Stimulated activated naive CD8-positive, alpha-beta T cell treated with anti-CD3 and anti-CD28 coated beads, Interleukin-15, Interleukin-2, amounts not matched to agents 100 U/mL and 50 U/mL, for 24 hours (primary cell): ENCODE measurements around the gene DNLZ.
"Not testable (repeated sequence)": the region's sequence is repeated elsewhere in the genome, so short reads cannot be mapped to it uniquely, and the experiment has no call there.

Source experiments
- ATAC-seq: fragments of 150-1000 bp; cut with Tn5 transposase; one replicate; pipeline ENCODE4 v1.10.0; 2021
- DNase-seq: peaks from one replicate; pipeline ENCODE4 v3.0.0; 2021

The DNLZ gene

GRCh38 chr9:136331030-136331429 lies 32.5 kb downstream of the DNLZ start:
- ATAC-seq, result no peak
- no peak for DNase-seq

DNA sequence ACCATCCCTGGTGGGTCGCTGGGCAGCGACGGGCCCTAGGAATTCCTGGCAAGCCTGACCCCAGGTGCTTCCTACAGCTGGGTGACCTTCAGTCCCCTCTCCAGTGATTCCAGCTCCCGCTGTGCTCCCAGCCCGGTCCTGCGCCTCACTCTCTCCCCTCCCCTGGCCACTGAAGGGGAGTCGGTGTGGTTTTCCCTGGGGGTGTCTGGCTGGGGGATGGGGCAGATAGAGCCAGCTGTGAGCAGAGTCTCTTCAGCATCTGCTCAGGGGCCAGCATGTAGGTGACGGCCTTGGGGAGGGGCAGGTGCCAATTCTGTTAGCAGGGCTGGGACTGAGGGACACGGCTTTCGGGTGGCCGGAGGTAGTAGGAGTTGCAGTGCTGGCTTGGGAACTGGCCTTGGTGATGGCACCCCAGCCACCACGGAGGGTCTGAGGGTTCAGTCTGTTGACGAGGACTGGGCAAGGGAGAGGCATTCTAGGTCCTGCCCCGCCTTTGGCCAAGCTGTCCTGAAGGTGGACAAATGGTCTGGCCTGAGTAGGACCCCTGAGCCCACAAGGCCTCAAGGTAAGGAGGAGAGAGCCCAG lies 33.0 kb downstream of the DNLZ start:
- DNase-seq (no peak), ATAC-seq (no peak)

DNA sequence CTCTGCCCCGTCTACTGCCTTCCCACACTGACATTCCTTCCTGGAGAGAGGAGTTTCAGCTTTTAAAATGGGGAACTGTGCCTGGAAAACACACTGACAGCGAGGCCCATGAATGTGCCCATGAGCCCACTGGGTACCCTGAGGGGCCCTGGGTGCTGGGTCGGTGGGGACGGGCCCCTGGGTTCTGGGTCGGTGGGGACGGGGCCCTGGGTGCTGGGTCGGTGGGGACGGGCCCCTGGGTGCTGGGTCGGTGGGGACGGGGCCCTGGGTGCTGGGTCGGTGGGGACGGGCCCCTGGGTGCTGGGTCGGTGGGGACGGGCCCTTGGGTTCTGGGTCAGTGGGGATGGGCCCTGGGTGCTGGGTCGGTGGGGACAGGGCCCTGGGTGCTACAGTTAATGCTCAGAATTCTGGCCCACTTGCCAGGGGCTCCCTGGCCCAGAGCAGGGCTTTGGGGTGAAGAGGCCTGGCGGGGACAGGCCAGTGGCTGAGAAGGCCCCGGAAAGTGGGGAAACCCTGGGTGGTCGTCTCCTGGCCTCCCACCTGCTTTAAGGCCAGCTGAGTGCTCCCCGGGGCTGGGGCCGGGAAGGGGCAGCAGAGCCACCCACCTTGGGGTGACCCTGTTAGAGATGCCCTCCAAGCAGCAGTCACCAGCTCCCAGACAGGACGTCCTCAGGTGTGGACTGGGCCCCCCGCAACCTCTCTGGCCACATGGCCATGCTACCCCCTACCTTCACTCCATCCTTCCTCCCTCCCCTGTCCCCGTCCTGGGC lies 33.7 kb downstream of the DNLZ start:
- DNase-seq (no peak), ATAC-seq (no peak)

DNA sequence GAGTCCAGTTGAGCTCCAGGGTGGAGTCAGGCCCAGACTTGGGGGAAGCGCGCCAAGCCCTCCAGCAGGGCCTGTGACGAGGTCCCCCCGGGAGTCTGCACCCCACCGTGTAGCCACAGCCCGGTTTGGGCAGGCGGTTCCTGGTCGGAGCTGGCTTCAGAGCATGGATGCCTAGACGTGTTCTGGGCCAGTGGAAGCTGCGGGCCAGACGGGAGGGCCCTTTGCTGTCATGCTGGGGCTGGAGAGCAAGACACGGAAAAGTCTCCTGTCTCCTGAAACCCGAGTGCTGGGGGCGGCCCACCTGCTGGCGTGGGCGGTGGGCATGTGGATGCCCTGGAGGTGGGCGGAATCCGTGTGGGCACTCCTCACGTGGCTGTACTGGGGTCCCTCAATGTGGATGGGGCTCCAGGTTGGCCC lies 34.3 kb downstream of the DNLZ start:
- no peak for ATAC-seq

GRCh38 chr9:136328622-136329041 lies 34.9 kb downstream of the DNLZ start:
- DNase-seq (no peak), ATAC-seq (no peak)

More for the DNA sequence above, 34.3 kb downstream of the DNLZ start:
- DNase-seq, result no peak

DNA sequence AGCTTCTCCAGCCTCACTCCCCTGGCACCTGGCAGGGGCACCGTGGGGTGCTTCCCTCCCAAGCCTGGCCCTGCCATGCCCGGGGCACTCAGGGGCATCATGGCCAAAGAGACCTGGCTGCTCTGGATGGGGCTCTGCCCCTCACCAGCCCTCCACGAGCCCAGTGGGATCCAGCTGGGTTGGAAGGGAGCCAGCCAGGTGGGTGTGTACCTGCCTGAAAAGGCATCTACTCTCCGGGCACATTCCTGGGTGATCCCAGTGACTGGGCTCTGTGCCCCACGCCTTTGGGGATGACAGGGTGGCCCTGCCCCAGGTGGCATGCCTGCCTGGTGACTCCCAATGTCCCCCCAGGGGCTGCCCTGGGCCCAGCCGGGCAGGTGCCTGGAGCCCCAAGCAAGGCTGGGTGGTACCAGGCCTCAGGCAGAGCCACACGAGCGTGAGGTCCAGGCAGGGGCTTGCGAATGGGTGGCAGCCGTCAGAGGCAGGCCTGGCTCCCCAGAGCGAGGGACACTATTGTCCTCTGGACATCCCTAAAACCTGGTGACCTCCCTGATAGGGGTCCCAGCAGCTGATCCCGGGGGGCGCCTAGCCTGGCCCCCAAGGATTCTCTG lies 35.4 kb downstream of the DNLZ start:
- no peak for ATAC-seq
- DNase-seq, result no peak

DNA sequence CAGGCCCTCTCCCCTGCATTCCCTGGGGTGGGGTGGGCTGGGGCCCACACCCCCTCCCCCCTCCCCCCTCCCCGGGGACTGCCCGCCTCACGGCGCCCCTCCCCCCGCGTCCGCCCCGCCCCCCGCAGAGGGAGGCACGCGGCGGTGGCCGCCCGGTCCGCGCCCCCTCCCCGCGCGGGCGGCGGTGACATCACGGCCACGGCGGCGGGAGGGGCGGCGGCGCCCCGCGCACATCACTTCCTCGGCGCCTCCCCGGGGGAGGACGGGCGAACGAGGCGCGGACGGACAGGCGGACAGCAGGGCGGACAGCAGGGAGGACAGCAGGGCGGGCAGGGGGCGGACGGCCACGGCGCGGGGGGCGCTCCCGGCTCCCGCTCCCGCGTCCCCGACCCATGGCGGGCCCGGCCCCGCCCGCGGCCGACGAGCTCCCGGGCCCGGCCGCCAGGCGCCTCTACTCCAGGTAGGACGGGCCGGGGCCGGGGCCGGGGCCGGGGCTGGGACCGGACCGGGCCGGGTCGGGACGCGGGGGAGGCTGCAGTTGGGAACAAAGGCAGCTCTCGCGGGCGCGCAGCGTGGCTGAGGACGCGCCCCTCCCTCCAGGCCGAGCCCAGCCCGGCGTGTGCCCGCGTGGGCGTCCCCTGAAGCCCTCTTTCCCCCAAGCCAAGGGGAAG lies 36.1 kb downstream of the DNLZ start, which contains the start of gene GPSM1:
Gene GPSM1 (plus strand): TSS at position 236 of the 671 bp plus-strand sequence. CDS start 157 bp downstream, at position 393.
- DNase-seq (peak; percentile 43), ATAC-seq (peak; percentile 24)

DNA sequence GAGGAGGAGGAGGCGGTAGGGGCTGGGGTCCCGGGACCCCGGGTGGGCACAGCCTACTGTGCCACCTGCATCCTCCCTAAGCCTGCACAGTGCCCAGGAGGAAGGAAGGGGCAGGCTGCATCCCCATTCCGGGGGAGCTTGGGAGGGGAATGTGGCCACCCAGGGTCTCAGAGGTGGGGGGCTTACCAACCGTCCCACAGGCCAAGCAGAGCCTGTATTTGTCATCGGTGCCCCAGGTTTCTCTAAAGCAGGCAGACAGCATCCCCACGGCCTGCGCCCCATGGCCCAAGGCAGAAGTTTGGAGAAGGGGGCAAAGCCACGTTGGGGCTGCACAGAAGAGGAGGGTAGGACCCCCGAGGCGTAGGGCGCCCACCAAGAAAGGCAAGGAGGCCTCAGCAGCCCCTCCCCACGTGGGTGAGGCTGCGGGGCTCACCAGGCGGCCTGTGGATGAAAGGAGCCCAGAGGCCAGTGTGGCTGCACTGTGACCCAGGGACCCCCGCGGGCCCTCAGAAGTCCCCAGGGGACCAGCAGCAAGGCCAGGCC lies 36.7 kb downstream of the DNLZ start:
- ATAC-seq (peak; percentile 4), DNase-seq (no peak)

GRCh38 chr9:136326061-136326760 lies 37.3 kb downstream of the DNLZ start:
- DNase-seq (no peak), ATAC-seq (no peak)

GRCh38 chr9:136325358-136325757 lies 38.2 kb downstream of the DNLZ start:
- ATAC-seq (no peak), DNase-seq (no peak)

DNA sequence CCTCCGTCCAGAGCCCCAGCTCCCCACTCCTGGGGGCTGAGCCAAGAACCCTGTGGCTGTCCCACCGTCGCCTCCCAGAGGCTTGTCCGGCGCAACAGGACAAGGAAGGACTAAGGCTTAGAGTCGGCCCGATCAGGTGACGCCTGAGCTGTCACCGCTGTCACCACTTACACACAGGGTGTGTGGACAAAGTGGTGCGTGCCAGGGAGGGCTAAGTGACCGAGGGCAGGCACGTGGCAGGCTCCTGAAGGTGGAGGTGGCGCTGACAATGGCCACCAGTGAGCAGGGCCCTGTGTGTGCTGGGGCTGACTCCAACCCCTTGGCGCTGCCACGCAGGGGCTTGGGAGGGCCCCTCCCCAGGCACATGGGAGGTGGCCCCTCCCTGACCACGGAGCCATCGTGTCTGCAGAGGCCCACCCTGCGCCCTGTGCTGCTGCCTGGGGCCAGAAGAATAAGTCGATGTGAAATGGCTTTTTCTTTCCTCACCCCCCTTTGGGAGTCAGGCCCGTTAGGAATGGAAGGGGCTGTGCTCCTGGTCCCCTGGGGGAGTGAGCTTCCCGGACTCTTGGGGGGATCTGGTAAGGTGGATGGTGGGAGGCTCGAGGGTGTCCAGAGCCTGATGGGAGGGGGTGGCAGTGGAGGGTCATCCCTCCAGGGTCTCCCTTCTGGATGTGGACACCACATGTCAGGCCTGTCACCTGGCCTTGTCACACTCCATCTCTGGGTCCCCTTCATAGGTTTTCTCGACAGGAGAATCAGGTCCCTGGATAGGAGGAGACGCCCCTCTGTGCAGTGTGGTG lies 38.8 kb downstream of the DNLZ start:
- no peak for DNase-seq
- no peak for ATAC-seq

GRCh38 chr9:136323371-136323789 lies 40.2 kb downstream of the DNLZ start:
- DNase-seq (no peak), ATAC-seq (no peak)

DNA sequence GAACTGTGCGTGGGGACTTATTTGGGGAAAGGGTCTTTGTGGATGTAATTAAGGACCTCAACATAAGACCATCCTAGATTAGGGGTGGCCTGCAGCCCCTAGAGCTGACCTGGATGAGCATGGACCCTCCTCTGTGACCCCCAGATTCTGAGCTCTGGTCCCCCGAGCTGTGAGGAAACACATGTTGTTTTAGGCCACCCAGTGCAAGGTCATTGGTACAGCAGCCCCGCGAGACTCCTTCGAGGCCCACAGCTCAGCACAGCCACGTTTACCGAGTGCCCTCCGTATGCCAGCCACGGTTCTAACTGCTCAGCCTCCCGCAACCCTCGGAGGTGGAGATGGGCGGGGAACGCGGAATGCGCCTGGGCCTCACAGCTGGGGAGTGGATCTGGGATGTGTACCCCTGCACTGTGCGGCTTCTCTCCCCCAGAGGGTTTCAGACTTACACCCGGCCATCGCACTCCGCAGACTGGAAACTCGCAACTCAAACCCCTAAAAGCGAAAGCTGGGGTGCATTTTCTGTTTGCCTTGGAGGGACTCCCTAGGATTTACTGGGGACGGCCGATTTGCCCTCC lies 40.7 kb downstream of the DNLZ start:
- ATAC-seq, result no peak
- no peak for DNase-seq

DNA sequence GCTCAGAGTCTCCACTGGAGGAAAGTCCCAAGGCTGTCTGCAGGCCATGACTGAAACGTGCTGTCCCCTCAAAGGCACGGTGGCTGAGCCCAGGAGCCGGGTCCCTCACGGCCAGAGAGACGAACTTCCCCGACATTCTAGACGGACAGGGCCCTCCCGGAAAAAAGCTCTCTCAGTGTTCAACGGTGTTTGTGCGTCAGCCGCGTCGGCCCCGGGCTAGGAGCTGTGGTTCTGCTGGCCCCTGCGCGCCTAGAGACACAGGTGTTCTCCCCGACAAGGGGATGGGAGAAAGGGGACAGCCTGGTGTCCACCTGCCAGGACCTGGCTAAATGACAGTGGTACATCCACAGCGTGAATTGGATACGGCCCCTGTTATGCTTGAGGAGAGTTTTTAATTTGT lies 42.0 kb downstream of the DNLZ start:
- DNase-seq (no peak), ATAC-seq (no peak)

GRCh38 chr9:136320972-136321371 lies 42.6 kb downstream of the DNLZ start:
- ATAC-seq, result not testable (repeated sequence)

DNA sequence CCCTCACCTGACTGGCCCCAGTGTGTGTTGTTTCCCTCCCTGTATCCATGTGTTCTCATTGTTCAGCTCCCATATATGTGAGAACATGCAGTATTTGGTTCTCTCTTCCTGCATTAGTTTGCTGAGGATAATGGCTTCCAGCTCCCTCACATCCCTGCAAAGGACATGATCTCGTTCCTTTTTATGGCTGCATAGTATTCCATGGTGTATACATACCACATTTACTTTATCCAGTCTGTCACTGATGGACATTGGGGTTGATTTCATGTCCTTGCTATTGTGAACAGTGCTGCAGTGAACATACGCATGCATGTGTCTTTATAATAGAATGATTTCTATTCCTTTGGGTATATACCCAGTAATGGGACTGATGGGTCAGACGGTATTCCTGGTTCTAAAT lies 43.6 kb downstream of the DNLZ start:
- DNase-seq, ATAC-seq: not testable (repeated sequence)

More at GRCh38 chr9:136320972-136321371, 42.6 kb downstream of the DNLZ start:
- not testable (repeated sequence) for DNase-seq

DNA sequence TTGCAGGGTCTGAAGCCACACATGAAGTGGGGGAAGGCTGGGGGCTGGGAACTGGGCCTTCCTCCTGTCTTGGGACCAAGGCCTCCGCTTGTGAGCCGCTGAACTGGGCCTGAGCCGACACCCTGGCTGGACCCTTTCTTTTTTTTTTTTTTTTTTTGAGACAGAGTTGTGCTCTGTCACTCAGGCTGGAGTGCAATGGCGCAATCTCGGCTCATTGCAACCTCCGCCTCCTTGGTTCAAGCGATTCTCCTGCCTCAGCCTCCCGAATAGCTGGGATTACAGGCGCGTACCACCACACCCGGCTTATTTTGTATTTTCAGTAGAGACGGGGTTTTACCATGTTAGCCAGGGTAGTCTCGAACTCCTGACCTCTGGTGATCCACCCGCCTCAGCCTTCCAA lies 44.3 kb downstream of the DNLZ start:
- ATAC-seq, DNase-seq: not testable (repeated sequence)

- no peak for ATAC-seq
Observed at GRCh38 chr9:136318776-136319241, 44.7 kb downstream of the DNLZ start.

GRCh38 chr9:136318111-136318775 lies 45.3 kb downstream of the DNLZ start:
- no peak for ATAC-seq
- no peak for DNase-seq

More at GRCh38 chr9:136318776-136319241, 44.7 kb downstream of the DNLZ start:
- DNase-seq, result no peak

DNA sequence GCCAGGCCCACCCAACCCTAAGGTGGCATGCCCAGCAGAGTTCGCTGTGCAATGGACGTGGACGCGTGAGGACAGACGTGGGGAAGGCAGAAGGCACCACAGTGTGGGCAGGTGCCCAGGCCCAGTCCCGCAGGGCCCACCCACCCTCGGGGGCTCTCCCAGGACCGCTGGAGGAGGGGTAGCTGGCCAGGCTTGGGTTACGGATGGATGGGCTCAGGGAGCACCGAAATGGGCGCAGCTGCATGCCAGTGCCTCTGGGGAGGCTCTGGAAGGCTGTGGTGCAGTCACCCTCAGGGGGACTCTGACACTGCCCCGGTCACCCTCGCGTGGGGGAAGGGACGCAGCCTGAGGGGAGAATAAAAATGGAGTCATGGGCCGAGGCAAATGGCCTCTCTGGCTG lies 45.8 kb downstream of the DNLZ start:
- ATAC-seq (no peak), DNase-seq (no peak)
